RWPE1 (cell line): ENCODE measurements around the gene ADORA2A.

ENCODE experiments used
- CTCF ChIA-PET: fragments of 350-600 bp; sonication (Branson Sonifier 250); formaldehyde crosslinking; extraction: SDS; loops from one replicate; lab custom pipeline; 2021; lab: Yijun Ruan, JAX
- POLR2A ChIA-PET: fragments of 400-600 bp; formaldehyde crosslinking; extraction: SDS; loops from one replicate; lab custom pipeline; 2020; ENCODE audit warnings: antibody characterized with exemption; ENCODE audit not compliant: low non-redundant PET; lab: Yijun Ruan, JAX
- DNase-seq: peaks from one replicate; pipeline ENCODE4 v3.0.0; 2012; ENCODE audit warnings: low spot score
- H3K27ac ChIP-seq: fragments of 450-650 bp; 2 replicates; pipeline ENCODE4 v1.5.1; 2017
- TF ChIP-seq, protein P1 (sequence below): fragments of 450-650 bp; conservative IDR thresholded peaks from 2 replicates; pipeline ENCODE4 v1.5.1; 2017; ENCODE audit warnings: low read depth, mild to moderate bottlenecking

ADORA2A gene

DNA sequence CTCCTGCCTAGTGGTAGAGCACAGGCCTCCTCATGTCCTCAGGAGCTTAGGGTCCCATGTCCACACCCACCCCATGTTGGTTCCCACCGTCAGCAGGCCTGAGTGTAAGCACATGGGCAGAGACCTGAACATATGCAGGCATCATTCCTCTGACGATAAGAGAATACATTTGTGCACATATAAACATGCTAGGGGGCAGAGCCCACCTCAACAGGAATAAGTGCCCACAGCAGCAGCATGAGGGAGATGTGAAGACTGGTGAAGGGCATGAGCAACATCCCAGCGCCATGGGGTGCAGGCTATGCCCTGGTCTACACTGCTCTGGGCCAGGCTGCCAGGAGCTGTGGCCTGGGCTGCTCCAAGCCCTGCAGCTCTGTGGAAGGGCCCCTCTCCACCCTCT lies 16.9 kb downstream of the ADORA2A start:
- H3K27ac ChIP-seq, result no peak overlapping the region
- DNase-seq, result no peak
- CTCF ChIA-PET, result no interaction called here
- TF ChIP-seq, protein P1, sequence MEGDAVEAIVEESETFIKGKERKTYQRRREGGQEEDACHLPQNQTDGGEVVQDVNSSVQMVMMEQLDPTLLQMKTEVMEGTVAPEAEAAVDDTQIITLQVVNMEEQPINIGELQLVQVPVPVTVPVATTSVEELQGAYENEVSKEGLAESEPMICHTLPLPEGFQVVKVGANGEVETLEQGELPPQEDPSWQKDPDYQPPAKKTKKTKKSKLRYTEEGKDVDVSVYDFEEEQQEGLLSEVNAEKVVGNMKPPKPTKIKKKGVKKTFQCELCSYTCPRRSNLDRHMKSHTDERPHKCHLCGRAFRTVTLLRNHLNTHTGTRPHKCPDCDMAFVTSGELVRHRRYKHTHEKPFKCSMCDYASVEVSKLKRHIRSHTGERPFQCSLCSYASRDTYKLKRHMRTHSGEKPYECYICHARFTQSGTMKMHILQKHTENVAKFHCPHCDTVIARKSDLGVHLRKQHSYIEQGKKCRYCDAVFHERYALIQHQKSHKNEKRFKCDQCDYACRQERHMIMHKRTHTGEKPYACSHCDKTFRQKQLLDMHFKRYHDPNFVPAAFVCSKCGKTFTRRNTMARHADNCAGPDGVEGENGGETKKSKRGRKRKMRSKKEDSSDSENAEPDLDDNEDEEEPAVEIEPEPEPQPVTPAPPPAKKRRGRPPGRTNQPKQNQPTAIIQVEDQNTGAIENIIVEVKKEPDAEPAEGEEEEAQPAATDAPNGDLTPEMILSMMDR, result no peak
- POLR2A ChIA-PET, result no interaction called here

DNA sequence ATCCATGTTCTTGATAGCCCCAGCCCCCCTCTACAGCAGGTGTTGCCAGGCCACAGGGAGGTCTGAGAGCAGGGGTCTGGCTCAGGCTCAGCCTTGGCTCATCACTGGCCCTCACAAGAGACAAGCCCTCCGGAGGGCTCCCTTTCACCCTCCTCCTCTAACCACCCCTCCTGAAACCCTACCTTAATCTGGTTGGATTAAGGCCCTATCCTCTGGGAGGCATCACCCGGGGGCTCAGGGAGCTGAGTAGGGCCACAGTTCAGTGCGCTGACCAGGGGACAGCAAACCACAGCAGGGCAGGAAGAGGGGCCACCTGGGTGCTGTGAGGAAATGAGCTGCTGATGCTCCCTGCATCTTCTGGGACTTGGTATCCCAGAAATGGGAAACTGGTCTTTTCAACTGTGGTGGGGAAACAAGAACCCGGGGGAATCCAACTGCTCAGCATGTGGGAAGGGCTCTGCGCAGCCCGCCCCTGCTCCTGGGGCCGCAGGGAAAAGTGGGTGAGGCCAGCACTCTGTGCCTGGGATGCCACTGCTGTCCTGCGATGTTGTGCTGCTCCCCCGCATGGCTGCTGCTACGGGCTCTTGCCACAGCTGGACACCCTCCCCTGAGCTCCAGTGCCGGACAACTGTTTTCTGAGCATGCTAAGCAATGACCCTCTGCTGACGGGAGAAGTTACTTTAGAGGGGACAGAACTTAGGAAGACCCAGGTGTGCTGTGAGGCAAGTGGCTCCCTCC lies 17.5 kb downstream of the ADORA2A start:
- TF ChIP-seq, protein P1, result no peak
- ChIA-PET CTCF (no interaction called here), POLR2A (no interaction called here)
- H3K27ac ChIP-seq, result no peak overlapping the region
- no peak for DNase-seq

DNA sequence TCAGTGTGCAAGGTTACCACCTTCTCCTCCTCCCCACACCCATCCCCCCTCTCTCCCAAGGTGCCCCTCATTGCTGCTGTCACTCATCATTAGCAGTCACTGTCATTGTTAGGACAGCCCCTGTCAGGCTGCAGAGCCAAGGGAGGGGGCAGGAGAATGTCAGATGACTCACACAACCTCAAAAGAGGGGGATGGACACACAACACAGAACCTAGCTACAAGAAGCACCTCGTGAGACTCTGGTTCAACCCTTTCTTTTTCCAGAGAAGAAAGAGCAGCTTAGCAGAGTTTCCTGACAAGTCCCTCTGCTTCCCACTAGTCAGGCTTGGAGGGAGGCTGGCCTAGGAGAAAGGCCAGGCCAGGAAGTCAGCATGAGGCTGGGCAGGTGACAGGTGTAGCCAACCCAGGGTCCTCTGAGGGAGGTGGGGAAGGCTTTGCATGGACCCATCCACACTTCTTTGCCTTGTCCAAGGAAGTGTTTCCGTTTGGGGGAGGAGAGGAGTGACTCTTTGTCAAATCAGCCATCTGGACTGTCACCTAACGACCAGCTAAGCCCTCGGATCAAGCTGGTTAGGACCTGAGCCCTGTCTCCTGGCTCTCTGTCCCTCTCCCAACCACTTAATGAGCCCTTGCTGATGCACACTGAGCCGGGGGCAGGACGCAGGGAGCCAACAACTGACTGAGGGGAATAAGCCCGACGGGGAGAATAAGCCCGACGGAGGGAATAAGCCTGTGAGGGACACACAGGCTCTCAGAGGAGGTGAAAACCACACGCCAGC lies 18.3 kb downstream of the ADORA2A start:
- POLR2A ChIA-PET, result no interaction called here
- CTCF ChIA-PET, result no interaction called here
- DNase-seq, result no peak
- TF ChIP-seq, protein P1, result no peak
- no peak overlapping the region for H3K27ac ChIP-seq

DNA sequence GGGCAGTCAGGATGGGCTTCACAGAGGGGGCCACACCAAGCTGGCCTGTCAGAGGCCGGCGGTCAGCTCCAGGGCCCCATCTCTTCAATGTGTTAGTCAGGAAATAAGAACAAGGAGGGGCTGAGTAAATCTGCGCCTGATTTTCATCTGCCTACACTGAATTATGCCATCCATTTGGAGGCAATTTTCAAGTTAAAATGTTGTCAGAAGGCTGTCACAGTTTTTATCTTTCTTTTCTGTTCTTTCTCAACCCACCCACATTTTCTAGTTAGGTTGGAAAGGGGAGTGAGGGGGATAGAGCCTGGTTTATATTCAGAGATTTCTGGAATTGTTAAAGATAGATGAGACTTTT lies 18.8 kb downstream of the ADORA2A start:
- ChIA-PET CTCF (no interaction called here), POLR2A (no interaction called here)
- H3K27ac ChIP-seq, result no peak overlapping the region
- no peak for DNase-seq
- TF ChIP-seq, protein P1, result no peak

DNA sequence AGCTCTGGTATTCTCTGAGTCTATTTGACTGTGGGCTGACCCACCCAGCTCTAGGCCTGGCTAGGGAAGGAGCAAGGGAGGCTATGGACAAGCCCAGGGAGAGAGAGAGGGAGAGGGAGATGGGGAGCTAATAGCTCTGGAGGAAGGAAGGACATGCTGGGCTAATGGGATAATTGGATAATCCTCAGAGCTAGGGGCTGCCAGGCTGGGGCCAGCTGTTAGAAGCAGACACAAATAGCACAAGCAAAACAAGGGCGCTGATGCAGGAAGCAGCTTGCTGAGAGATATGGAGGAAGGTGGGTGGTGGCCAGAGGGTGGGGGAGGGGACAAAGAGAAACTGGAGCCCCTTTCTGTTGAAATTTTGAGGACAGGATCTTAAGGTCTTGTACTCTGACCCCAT lies 23.2 kb downstream of the ADORA2A start:
- TF ChIP-seq, protein P1, result no peak
- H3K27ac ChIP-seq, result no peak overlapping the region

DNA sequence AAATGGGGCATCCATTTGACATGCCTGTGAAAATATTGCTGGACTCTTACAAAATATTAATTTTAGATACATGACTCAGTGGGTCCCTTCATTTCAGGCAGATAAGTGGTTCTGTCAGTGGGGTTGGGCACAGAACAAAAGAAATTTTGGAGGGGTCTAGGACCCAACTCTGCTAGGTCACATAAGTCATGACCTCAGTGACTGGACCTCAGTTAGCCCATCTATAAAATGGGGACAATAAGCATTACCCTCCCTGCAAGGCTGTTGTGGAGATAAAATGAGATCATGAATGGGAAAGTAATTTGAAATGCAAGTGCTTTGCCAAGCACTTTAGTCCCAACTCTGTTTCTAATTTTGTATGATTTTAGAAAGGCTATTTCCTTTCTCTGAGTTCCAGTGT lies 23.8 kb downstream of the ADORA2A start:
- ChIA-PET CTCF (no interaction called here), POLR2A (no interaction called here)
- TF ChIP-seq, protein P1, result no peak
- DNase-seq, result no peak
- no peak overlapping the region for H3K27ac ChIP-seq

More for the DNA sequence above, 23.2 kb downstream of the ADORA2A start:
- no peak for DNase-seq
- POLR2A ChIA-PET, result no interaction called here
- CTCF ChIA-PET, result no interaction called here
